Mucosa of rectum (tissue), 2 donors: ENCODE measurements around the gene PLCH1.

Experiments
- H3K27ac ChIP-seq, 2 donors: one replicate each; pipeline ENCODE4 v1.7.0; 2013; ENCODE audit warnings: inconsistent platforms in 2 of 2, low read depth in 2 of 2, low read length in 2 of 2
- H3K27me3 ChIP-seq, 2 donors: one replicate each; pipeline ENCODE4 v1.7.0; 2013; ENCODE audit warnings: low read length in 2 of 2; ENCODE audit not compliant: control insufficient read depth in 2 of 2, insufficient read depth in 2 of 2
- H3K36me3 ChIP-seq, 2 donors: one replicate each; pipeline ENCODE4 v1.7.0; 2013; ENCODE audit warnings: low read length in 2 of 2; ENCODE audit not compliant: control insufficient read depth in 2 of 2, insufficient read depth in 2 of 2
- H3K4me1 ChIP-seq, 2 donors: one replicate each; pipeline ENCODE4 v1.7.0; 2013; ENCODE audit warnings: low read length in 2 of 2, mild to moderate bottlenecking in 1 of 2; ENCODE audit not compliant: control insufficient read depth in 2 of 2, insufficient read depth in 2 of 2
- H3K4me3 ChIP-seq, 2 donors: one replicate each; pipeline ENCODE4 v1.7.0; 2013; ENCODE audit warnings: low read length in 2 of 2
- H3K9ac ChIP-seq, 2 donors: one replicate each; pipeline ENCODE4 v1.7.0; 2013; ENCODE audit warnings: low read length in 2 of 2, low read depth in 1 of 2, mild to moderate bottlenecking in 1 of 2
- H3K9me3 ChIP-seq, 2 donors: one replicate each; pipeline ENCODE4 v1.7.0; 2013; ENCODE audit warnings: low read length in 2 of 2; ENCODE audit not compliant: control insufficient read depth in 2 of 2
- donor health status: healthy.
- donor health status: Normal muscosa, but diverticular disease.

Gene PLCH1

DNA sequence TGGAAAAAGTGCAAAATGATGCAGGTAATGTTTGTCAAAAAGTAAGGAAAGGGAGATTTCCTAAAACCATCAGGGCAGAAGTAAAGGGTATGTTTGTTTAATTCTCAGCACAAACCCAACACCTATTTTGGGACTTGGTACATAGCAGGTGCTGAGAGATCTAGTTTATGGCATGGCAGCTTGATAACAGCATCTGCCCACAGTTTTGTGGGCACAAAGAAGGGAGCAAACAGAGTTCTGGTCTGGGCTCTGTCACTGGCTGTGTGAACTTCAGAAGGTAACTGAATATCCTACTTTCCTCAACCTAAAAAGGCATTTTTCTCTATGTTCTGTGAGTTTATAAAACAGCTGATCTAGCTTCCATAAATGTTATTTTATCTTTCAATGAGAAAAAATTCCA is 141.6 kb downstream of the PLCH1 start:
- no peak overlapping the region for H3K9ac ChIP-seq
- H3K4me1 ChIP-seq: peaks cover 0 to 3% of the 10 kb centered on the region in 2 donors
- no peaks in the 10 kb centered on the region for H3K27me3 ChIP-seq
- H3K9me3 ChIP-seq: no peaks in the 10 kb centered on the region
- H3K36me3 ChIP-seq: no peaks in the 10 kb centered on the region
- H3K4me3 ChIP-seq: no peak overlapping the region
- H3K27ac ChIP-seq: no peak overlapping the region

DNA sequence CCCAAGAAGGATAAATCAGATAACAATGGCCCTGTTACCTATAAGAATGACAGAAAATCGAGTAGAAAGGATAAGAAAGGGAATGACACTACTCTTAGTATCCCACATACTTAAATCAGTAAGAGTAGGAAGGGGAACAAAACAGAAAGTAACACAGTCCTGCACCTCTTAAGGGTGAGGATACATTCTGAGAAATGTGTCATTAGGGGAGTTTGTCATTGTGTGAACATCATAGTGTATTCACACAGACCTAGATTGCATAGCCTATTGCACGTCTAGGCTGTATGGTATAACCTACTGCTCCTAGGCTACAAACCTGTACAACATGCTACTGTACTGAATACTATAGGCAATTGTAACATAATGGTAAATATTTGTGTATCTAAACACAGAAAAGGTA is 142.6 kb downstream of the PLCH1 start:
- Histone ChIP-seq H3K36me3 (no peaks in the 10 kb centered on the region), H3K4me1 (peaks cover 0 to 3% of the 10 kb centered on the region in 2 donors), H3K4me3 (no peak overlapping the region), H3K9ac (no peak overlapping the region), H3K27me3 (no peaks in the 10 kb centered on the region), H3K27ac (no peak overlapping the region), H3K9me3 (no peaks in the 10 kb centered on the region)

DNA sequence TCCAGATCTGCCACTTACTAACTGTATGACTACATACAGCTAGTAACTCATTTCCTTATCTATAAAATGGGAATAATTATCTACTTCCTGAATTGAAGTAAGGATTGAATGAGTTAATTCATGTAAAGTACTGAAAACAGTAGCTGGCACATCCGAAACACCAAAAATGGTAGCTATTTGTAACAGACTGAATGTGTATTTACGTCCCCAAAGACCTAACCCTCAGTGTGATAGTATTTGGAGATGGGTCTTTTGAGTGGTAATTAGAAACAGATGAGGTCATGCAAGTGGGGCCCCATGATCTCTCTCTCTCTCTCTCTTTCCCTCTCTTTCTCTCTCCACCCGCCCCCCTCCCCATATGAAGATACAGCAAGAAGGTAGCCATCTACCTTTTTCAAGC is 146.2 kb downstream of the PLCH1 start:
- H3K9ac ChIP-seq: no peak overlapping the region
- no peaks in the 10 kb centered on the region for H3K27me3 ChIP-seq
- H3K27ac ChIP-seq: no peak overlapping the region
- H3K9me3 ChIP-seq: no peaks in the 10 kb centered on the region
- H3K36me3 ChIP-seq: no peaks in the 10 kb centered on the region
- H3K4me3 ChIP-seq: no peak overlapping the region
- H3K4me1 ChIP-seq: no peaks in the 10 kb centered on the region

- Histone ChIP-seq H3K27ac (no peak overlapping the region), H3K4me3 (no peak overlapping the region), H3K9ac (no peak overlapping the region), H3K36me3 (no peaks in the 10 kb centered on the region), H3K9me3 (no peaks in the 10 kb centered on the region), H3K4me1 (no peaks in the 10 kb centered on the region), H3K27me3 (no peaks in the 10 kb centered on the region)
Observed at GRCh38 chr3:155596615-155597014, 148.3 kb downstream of the PLCH1 start.

GRCh38 chr3:155595371-155595770 is 149.5 kb downstream of the PLCH1 start:
- Histone ChIP-seq H3K9ac (no peak overlapping the region), H3K9me3 (no peaks in the 10 kb centered on the region), H3K36me3 (no peaks in the 10 kb centered on the region), H3K27ac (no peak overlapping the region), H3K4me3 (no peak overlapping the region), H3K4me1 (no peaks in the 10 kb centered on the region), H3K27me3 (no peaks in the 10 kb centered on the region)

- Histone ChIP-seq H3K27ac (no peak overlapping the region), H3K4me1 (no peaks in the 10 kb centered on the region), H3K27me3 (no peaks in the 10 kb centered on the region), H3K4me3 (no peak overlapping the region), H3K36me3 (no peaks in the 10 kb centered on the region), H3K9me3 (no peaks in the 10 kb centered on the region), H3K9ac (no peak overlapping the region)
Observed at GRCh38 chr3:155594526-155595187, 150.2 kb downstream of the PLCH1 start.

DNA sequence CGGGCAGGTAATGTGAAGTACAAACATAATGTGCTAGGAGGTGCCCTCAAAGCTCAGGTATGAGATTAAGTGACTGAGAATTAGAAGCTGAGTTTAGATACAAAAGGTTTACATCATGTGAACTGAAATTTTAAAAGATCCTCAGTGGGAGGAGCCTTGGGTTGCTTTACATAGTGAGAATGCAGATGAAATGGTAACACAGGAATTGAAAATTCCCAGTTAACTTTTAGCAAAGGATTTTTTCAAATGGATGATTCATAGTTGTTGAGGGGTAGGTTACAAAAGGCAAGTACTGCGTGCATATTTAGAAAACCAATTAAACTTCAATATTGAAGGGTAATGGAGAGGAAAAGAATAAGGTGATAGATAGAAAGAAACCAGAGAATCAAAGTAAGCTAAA is 157.3 kb downstream of the PLCH1 start:
- no peaks in the 10 kb centered on the region for H3K27me3 ChIP-seq
- H3K9ac ChIP-seq: no peak overlapping the region
- no peaks in the 10 kb centered on the region for H3K36me3 ChIP-seq
- H3K27ac ChIP-seq: no peak overlapping the region
- no peaks in the 10 kb centered on the region for H3K4me1 ChIP-seq
- no peak overlapping the region for H3K4me3 ChIP-seq
- no peaks in the 10 kb centered on the region for H3K9me3 ChIP-seq

DNA sequence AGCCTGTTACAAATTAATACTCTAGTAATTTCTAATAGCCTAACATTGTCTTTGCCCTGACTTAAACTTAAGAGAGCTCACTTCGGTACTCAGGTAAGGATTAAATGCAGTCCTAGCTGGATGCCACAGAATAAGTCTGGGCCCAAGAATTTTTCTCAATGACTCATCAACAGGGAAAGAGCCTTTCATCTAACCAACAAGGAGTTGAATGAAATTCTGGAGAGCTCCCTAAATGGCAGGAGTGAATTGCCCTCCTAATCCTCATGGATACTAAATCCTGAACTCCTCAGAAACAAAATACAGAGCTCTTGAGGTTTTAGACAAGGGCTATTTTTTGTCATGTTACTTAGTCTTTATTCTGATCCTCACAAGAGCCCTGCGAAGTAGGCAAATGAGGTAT is 159.5 kb downstream of the PLCH1 start:
- Histone ChIP-seq H3K27ac (no peak overlapping the region), H3K27me3 (no peaks in the 10 kb centered on the region), H3K36me3 (no peaks in the 10 kb centered on the region), H3K9ac (no peak overlapping the region), H3K9me3 (no peaks in the 10 kb centered on the region), H3K4me3 (no peak overlapping the region), H3K4me1 (no peaks in the 10 kb centered on the region)

DNA sequence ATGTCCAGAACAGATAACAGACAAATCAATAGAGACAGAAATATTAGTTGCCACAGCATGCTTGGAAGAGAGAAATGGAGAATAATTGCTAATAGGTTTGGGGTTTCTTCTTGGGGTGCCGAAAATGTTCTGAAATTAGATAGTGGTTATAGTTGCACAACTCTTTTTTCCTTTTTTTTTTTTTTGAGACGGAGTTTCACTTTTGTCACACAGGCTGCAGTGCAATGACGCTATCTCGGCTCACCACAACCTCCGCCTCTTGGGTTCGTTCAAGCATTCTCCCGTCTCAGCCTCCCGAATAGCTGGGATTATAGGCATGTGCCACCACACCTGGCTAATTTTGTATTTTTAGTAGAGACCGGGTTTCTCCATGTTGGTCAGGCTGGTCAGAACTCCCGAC is 163.3 kb downstream of the PLCH1 start:
- no peaks in the 10 kb centered on the region for H3K27me3 ChIP-seq
- H3K27ac ChIP-seq: no peak overlapping the region
- no peaks in the 10 kb centered on the region for H3K36me3 ChIP-seq
- H3K9me3 ChIP-seq: no peaks in the 10 kb centered on the region
- H3K4me1 ChIP-seq: no peaks in the 10 kb centered on the region
- no peak overlapping the region for H3K4me3 ChIP-seq
- no peak overlapping the region for H3K9ac ChIP-seq

GRCh38 chr3:155572085-155572484 is 172.8 kb downstream of the PLCH1 start:
- no peaks in the 10 kb centered on the region for H3K36me3 ChIP-seq
- no peak overlapping the region for H3K27ac ChIP-seq
- no peak overlapping the region for H3K9ac ChIP-seq
- H3K4me3 ChIP-seq: no peak overlapping the region
- no peaks in the 10 kb centered on the region for H3K27me3 ChIP-seq
- H3K9me3 ChIP-seq: no peaks in the 10 kb centered on the region
- no peaks in the 10 kb centered on the region for H3K4me1 ChIP-seq

DNA sequence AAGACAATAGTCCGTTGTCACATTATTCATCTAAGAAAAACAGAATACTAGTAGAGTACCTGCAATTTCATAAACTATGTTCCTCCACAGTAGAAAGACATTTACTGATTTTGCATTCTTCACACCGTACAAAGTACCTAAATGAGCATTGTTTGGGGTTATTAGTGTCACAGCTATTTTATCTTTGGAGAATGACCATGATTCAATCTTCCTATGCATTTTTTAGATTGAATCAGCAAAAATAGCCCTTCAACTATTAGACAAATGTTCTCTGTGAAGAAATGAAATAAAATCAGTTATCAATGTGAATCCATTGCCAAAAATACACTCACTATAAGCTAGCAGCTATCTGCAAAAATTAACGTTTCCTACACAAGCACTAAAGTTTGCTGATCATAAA is 176.6 kb downstream of the PLCH1 start:
- H3K9me3 ChIP-seq: no peaks in the 10 kb centered on the region
- H3K36me3 ChIP-seq: peaks cover 0 to 5% of the 10 kb centered on the region in 2 donors
- H3K4me3 ChIP-seq: no peak overlapping the region
- no peaks in the 10 kb centered on the region for H3K27me3 ChIP-seq
- no peaks in the 10 kb centered on the region for H3K4me1 ChIP-seq
- H3K9ac ChIP-seq: no peak overlapping the region
- H3K27ac ChIP-seq: no peak overlapping the region
